ENCODE measurements around the gene KASH5.

Gene KASH5

GRCh38 chr19:49421039-49421877, 33.2 kb downstream of the KASH5 start:
- DNase-seq (ENCODE audit: low read depth, low spot score): peak; percentile 99

- DNase-seq (ENCODE audit: low read depth, low spot score): no peak
Observed at GRCh38 chr19:49421878-49422202, 33.8 kb downstream of the KASH5 start.

GRCh38 chr19:49422407-49423070, 34.5 kb downstream of the KASH5 start:
- DNase-seq (ENCODE audit: low read depth, low spot score): peak; percentile 80

- DNase-seq (ENCODE audit: low read depth, low spot score): no peak
Observed at GRCh38 chr19:49423071-49423984, 35.3 kb downstream of the KASH5 start, which contains the start of gene PTH2. PTH2 (minus strand) TSS chr19:49423441; CDS start chr19:49423339, 102 bp downstream.

GRCh38 chr19:49423985-49424303, 35.9 kb downstream of the KASH5 start:
- no peak for DNase-seq (ENCODE audit: low read depth, low spot score)

GRCh38 chr19:49425178-49425577, 37.1 kb downstream of the KASH5 start, which contains the start of gene GFY:
GFY (plus strand) TSS chr19:49425388; CDS start chr19:49426431, 1,043 bp downstream.
- DNase-seq (ENCODE audit: low read depth, low spot score): no peak

GRCh38 chr19:49425922-49426592, 38.0 kb downstream of the KASH5 start:
- peak; percentile 89 for DNase-seq (ENCODE audit: low read depth, low spot score)

GRCh38 chr19:49427339-49427738, 39.3 kb downstream of the KASH5 start:
- DNase-seq (ENCODE audit: low read depth, low spot score): no peak

GRCh38 chr19:49427855-49428546, 40.0 kb downstream of the KASH5 start:
- DNase-seq (ENCODE audit: low read depth, low spot score): peak; percentile 63

GRCh38 chr19:49428547-49429451, 40.8 kb downstream of the KASH5 start:
- no peak for DNase-seq (ENCODE audit: low read depth, low spot score)

- no peak for DNase-seq (ENCODE audit: low read depth, low spot score)
Observed at GRCh38 chr19:49430172-49430677, 42.2 kb downstream of the KASH5 start.

GRCh38 chr19:49430678-49431329, 42.8 kb downstream of the KASH5 start:
- DNase-seq (ENCODE audit: low read depth, low spot score): no peak

- DNase-seq (ENCODE audit: low read depth, low spot score): no peak
Observed at GRCh38 chr19:49431330-49431749, 43.3 kb downstream of the KASH5 start.

GRCh38 chr19:49432141-49433073, 44.4 kb downstream of the KASH5 start:
- peak; percentile 80 for DNase-seq (ENCODE audit: low read depth, low spot score)

- no peak for DNase-seq (ENCODE audit: low read depth, low spot score)
Observed at GRCh38 chr19:49433240-49433901, 45.3 kb downstream of the KASH5 start.

GRCh38 chr19:49434907-49435583, 47.0 kb downstream of the KASH5 start:
- no peak for DNase-seq (ENCODE audit: low read depth, low spot score)

GRCh38 chr19:49435670-49436069, 47.6 kb downstream of the KASH5 start:
- DNase-seq (ENCODE audit: low read depth, low spot score): no peak
